OCI-LY3 (cell line): ENCODE measurements around the gene GTF2E1.

ENCODE experiments used
- CTCF ChIP-seq: fragments of 200-600, 300-600 bp; sonication (generic); IDR thresholded peaks from 2 replicates; pipeline ENCODE4 v1.5.1; 2014; ENCODE audit warnings: antibody characterized with exemption, low read length, low read depth
- EZH2phosphoT487 ChIP-seq: fragments of 200-600 bp; shearing (Covaris generic); IDR thresholded peaks from 2 replicates; pipeline ENCODE4 v1.6.1; 2018; ENCODE audit warnings: antibody characterized with exemption, mixed run types, low read depth

DNA sequence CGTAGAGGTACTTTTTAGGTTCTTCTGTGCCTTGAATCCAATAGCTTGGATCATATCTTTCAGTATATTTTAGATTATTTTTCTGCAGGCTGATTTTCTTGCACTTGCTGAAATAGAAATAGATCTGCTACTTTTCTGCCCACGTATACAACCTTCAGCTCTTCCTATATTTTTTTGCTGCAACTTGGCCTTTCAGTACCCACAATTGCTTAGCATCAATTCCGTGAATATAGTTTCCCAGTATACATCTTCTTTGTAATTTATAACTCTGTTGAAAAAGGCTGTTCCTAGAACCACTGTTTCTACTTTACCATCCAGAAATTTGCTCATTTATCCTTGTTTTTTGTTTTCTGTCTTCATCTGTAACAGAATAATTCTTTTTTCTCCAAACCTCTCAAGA is 36.2 kb downstream of the GTF2E1 start:
- TF ChIP-seq CTCF (no peak), EZH2phosphoT487 (no peak)
